ENCODE measurements around the gene GPATCH4.
"Not testable (repeated sequence)": the region's sequence is repeated elsewhere in the genome, so short reads cannot be mapped to it uniquely, and the experiment has no call there.

Gene GPATCH4

DNA sequence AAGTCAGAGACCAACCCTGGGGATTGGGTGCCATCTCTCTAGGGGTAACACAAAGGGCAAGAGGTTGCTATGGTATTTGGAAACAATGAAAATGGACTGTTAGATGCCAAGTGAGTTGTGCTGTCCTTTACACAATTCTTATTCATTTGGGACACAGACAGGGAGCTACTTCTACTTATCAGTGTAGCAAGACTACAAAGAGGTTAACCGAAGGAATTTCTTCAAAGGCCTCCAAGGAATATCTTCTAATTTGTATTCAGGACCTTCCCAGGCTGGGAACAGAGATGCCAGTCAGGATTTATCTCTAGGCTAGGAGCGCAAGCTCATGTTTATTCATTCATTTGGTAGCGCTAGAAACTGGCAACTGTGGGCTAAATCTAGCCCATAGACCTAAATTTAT is 7.1 kb downstream of the GPATCH4 start:
- DNase-seq: no peak

DNA sequence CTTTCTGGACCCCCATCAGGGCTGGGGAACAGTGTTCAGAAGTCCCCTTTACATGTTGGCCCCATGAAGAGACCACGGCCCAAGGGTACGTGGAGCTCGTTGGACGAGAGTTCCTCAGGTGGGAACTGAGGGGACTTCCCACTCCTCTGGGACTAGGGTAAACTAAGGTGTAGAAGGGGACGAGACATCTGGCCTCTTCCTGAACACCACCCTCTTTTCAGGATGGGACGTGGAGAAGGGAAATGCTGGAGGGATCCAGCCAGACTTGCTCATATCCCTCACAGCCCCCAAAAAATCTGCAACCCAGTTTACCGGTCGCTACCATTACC is 7.7 kb downstream of the GPATCH4 start:
- DNase-seq: no peak

DNA sequence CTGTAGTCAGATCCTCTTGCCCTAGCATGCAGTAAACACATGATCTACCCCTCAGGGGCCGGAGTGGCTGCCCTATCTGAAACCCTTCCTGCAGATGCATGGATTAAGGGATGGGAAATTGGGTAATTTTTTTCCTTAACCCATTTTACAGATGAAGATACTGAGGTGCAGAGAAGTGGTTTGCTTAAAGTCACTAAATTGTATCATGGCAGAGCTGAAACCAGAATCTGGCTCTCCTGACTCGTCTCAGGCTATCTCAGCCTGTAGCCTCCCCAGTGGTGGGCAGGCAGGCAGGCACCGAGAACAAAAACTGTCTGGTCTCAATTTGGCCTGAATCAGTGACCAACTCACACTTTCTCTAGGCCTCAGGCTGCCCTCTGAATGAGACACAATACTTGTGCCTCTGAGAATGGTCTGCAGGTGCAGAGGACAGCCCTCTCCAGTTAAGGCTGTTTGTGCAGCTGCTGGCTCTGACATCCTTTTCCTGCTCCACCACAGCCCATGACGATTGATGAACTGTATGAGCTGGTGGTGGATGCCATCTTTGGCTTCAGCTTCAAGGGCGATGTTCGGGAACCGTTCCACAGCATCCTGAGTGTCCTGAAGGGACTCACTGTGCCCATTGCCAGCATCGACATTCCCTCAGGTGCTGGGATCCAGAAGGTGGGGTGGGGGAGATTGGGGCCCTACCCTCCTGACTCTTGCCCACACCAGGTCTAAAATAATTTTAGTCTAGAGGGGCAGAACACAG is 8.2 kb downstream of the GPATCH4 start:
- no peak for DNase-seq

DNA sequence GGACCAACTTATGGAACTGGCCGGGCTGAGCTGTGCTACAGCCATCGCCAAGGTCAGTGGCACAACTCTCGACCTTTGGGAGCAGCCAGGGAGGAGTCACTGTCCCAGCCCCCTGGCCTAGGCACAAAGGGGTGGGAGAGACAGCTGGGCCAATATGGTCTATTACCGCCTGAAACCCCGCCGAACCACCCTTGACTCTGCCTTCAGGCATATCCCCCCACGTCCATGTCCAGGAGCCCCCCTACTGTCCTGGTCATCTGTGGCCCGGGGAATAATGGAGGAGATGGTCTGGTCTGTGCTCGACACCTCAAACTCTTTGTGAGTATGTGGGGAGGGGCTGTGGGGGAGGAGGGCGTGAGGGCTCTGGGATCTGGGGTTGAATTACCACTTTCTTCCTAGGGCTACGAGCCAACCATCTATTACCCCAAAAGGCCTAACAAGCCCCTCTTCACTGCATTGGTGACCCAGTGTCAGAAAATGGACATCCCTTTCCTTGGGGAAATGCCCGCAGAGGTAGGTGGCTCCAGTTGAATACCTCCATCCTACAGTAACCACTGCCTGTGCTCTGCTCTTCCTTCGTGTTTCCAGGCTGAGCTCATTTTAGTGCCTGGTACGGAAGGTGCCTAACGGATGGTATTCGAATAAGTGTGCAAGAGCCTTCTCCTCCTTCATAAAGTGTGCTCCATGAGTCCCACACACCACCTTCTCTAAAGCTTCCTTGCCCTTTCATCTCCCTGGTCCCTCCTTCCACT is 8.9 kb downstream of the GPATCH4 start:
- DNase-seq: no peak

DNA sequence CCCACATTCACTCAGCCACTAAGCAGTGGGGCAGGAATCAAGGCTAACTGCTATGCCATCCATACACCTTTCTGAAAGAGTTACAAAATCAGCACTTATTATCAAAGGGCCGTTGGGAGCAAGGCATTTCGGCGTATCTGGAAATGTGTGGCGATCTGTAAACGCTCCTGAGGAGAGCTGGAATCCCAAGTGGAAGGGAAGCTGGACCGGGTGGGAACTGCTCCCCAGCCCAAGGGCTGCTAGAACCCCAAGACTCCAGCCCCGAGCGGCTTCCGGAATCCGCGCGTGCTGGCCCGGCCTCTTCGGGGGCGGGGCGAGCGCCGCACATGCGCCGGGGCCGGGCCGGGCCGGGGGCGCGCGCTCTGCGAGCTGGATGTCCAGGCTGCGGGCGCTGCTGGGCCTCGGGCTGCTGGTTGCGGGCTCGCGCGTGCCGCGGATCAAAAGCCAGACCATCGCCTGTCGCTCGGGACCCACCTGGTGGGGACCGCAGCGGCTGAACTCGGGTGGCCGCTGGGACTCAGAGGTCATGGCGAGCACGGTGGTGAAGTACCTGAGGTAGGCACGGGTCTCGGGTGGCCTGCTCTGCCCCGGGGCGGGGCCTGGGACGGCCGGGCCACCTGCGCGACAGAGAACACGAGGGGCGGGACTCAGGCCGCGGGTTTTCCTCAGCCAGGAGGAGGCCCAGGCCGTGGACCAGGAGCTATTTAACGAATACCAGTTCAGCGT is 9.7 kb downstream of the GPATCH4 start, which contains the start of gene NAXE:
NAXE (plus strand) TSS at position 345 of the 726 bp plus-strand sequence; CDS start at position 374, 29 bp downstream.
- DNase-seq: peak; percentile 69

DNA sequence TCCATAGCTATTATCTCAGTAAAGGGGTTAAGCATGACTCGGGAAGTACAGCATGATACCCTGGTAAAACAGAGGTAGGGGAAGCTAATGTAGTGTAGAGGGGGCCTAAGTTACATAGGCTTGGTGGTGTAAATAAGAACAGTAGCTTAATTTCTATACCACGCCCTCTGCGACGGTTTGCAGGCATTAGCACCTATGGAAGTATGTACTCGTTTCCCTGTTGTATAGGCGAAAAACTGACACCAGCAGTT is 10.2 kb downstream of the GPATCH4 start:
- DNase-seq: no peak

DNA sequence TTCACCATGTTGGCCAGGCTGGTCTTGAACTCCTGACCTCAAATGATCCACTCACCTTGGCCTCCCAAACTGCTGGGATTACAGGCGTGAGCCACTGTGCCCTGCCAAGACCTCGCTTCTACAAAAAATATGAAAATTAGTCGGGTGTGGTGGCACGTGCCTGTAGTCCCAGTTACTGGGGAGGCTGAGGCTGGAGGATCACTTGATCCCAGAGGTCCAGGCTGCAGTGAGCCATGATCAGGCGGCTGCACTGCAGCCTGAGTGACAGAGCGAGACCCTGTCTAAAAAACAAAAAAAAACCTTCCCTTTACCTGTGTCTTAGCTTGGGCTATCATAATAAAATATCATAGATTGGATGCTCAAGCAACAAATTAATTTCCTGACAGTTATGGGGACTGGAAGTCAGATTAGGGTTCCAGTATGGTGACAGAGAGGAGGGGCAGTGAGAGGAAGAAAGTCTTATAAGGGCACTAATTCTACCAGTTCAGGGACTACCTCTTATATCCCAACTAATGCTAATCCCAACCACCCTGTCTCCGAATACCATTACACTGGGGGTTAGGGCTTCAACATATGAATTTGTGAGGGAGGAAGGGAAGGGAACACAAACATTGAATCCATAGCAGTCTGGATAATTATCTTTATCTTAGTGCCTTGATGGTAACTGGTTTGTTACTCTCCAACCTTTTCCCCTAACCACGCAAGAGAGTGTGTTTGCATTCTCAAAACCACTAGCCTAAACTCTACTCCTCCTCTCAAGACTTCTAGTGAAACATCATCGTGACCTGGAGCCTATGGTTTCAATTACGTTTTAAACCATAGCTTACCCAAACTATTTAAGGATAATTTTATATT is 10.7 kb downstream of the GPATCH4 start:
- DNase-seq: no peak

DNA sequence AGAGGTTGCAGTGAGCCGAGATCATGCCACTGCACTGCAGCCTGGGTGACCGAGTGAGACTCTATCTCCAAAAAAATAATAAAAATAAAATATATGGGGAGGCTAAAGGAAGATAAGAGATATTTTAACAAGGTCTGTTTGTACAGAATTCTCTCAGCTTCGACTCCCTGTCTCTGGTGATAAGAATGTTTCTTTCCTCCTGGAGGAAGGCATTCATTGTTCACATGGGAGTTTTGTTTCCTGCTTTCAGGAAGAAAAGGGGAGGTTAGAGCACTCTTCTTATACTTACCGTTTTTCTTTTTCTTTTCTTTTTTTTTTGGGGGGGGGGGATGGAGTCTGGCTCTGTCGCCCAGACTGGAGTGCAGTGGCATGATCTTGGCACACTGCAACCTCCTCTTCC is 11.7 kb downstream of the GPATCH4 start:
- DNase-seq: no peak

DNA sequence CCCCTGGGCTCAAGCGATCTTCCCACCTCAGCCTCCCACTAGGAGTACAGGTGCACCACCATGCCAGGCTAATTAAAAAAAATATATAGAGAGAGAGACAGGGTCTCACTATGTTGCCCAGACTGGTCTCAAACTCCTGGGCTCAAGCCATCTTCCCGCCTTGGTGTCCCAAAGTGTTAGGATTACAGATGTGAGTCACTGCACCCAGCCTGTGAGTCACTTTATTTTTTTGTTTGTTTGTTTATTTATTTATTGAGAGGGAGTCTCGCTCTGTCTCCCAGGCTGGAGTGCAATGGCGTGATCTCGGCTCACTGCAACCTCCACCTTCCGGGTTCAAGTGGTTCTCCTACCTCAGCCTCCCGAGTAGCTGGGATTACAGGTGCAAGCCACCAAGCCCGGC is 13.4 kb downstream of the GPATCH4 start:
- DNase-seq: not testable (repeated sequence)

DNA sequence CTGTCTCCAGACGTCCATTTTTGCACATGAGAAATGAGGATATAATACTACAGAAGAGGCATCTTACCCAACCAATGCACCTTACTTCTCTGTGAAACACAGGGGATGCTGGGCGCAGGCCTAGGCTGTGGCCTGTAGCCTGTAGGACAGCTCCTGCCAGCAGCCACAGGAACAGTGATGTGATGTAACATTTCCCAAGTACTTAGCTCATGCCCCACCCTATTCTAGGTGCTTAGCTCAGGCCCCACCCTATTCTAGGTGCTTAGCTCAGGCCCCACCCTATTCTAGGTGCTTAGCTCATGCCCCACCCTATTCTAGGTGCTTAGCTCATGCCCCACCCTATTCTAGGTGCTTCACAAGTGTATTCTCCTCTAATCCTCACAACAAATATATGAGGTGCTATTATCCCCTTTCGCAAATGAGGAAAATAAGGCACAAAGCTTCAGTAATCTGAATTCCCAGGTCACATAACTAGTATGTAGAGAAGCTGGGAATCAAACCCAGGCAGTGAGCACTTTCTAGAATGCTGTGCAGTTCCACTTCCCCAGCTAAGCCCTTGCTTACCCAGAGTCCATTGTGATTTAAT is 14.3 kb downstream of the GPATCH4 start:
- no peak for DNase-seq

DNA sequence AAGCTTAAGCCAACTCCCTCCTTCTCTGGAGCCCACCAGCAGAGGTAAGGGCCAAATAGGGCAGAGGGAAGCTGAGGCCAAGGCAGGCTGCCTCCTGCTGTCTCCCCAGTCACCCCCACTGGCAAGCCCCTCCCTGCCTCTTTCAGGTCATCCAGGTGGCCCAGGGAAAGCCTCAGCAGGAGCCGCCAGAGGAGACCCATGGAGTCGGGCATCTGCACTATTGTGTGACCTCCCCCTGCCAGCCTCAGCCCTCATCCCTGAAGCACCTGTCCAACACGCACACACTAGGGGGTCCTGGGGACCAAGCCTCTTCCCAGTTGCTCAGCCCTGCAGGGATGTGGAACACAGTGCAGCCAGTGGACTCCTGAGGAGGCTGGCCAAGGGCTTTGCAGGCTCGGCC is 15.0 kb downstream of the GPATCH4 start:
- no peak for DNase-seq

DNA sequence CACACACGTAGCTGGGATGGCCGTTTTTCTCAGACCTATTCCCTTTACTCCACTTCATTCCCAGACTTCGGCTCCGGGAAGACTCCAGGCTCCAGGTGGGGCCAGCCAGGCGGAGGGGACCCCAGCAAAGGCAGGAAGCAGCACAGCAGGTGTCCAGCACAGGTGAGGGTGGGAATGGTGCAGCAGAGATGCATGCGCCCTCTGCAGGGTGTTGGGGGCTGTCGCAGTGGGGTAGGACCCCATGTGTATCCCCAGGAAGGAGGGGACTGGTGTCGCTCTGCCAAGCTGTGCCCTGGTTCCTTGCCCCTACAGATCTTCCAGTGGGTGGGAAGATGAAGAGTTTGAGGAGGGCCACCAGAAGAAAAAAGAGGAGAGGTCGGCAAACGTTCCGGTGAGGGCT is 16.5 kb downstream of the GPATCH4 start:
- peak; percentile 62 for DNase-seq

DNA sequence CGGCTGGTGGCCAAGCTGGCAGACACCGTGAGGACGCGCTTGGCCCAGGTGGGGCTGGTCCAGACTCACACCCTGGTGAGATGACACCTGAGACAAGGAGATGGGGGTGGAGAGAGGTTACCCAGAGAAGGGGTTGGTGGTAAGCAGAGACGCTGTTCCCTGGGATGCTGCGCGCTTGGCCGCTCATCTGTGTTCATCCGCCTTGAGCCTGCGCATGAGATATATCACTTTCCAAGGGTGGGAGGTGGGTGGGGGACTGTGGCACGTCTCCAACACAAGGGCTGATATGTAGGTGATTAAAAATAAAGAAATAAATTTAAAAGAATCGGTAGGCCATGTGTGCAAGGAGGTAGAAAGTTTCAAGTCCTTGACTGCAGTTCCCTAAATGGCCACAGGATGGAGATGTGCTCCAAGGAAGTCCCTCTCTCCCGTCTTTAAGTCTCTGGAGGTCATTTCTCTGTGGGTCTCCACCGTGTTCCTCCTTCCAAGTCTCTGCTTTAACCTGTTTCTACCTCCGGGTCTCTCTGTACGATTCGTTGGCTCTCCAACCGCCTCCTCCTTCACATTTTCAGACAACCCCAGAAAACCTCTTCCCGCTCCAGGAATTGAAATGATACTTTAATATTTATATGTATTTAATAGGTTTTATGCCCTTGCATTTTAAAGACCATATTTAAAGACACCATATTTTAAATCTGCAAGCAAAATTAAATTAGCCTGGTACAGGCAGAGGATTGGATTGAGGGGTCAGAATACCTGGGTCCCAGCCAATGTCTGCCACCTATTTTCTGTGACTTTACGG is 17.3 kb downstream of the GPATCH4 start:
- DNase-seq: peak; percentile 63

DNA sequence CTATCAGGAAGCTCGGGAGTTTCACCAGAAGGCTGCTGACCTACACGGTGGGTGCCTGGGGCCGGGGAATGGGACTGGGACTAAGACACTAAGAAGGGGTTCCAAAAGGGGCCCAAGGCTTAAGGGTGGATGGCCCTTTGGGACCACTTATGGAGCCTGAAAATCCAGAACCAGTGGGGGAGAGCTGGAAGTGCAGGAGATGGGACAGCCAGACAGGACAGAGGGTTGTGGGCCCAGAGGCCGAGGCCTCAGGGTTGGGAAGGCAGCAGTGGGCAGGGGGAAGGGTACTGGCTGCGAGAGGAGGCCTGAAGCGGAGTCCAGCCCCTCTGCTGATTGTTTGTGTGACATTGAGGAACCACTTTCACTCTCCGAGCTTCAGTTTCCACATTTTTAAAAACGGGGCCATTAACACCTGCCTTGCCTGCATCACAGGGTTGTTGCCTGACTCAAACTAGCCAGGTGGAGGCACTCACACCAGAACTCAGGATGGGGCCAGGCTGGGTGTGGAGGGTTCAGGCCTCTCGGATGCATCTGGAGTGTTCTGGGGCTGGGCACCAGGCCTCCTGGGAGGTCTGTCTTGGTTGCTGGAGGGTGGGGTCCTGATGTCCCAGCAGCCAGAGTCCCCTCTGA is 18.8 kb downstream of the GPATCH4 start:
- no peak for DNase-seq

DNA sequence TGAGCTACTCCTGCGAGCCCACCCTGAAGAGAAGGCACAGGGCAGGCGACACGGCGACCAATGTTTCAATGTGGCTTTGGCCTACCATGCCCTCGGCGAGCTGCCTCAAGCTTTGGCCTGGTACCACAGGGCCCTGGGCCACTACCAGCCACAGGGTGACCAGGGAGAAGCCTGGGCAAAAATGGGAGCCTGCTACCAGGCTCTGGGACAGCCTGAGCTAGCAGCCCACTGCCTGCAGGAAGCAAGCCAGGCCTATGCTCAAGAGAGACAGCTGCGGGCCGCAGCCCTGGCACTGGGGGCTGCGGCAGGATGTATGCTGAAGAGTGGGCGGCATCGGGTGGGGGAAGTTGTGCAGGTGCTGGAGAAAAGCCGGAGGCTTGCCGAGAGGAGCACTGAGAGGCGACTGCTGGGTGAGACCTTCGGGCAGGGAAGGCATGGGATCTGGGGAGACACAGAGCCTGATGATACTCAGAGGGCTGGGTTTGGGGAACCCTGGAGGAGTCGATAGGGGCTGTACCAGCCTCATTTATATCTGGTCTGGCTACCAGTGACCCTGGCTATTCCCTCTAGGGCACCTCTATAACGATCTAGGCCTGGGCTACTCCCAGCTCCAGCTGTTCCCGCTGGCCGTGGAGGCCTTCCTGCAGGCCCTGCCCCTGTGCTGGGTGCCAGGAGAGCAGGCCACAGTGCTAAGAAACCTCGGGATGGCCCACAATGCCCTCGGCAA is 19.5 kb downstream of the GPATCH4 start:
- no peak for DNase-seq

DNA sequence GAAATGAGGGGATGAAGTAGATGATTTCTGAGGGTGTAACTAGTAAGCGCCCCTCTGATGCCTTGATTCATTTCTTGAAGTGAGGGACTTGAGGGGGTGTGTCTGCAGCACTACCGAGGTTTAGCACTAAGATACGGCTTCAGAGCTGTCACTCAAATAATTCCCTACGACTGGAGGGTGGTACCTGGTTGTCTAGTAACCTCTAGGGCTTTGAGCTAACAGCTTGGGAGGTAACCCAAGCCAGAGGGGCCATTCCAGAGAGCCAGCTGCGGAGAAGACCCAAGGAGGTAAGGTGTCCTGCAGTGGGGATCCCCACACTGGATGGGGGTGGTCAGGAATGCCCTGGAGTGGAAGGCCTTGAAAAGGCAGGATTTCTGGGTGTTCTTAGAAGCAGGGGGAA is 21.8 kb downstream of the GPATCH4 start, which contains the start of gene TTC24:
TTC24 (plus strand) TSS at position 252 of the 400 bp plus-strand sequence. CDS start 1,642 bp downstream, outside the sequence.
- DNase-seq: no peak

DNA sequence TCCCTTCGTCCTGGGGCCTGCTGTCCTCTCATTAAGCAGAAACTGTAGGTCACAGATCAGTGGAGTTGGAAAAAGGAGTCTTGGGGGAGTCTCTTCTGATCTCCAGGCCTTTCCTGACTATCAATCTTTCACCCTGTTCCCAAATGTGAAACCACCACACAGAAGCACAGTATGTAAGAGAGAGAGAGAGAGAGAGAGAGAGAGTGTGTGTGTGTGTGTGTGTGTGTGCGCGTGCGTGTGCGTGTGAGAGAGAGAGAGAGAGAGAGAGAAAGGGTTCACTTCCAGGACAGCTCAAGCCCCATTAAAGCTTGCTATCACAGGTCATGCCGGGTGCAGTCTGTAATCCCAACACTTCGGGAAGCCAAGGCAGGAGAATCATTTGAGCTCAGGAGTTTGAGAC is 23.2 kb downstream of the GPATCH4 start:
- no peak for DNase-seq

DNA sequence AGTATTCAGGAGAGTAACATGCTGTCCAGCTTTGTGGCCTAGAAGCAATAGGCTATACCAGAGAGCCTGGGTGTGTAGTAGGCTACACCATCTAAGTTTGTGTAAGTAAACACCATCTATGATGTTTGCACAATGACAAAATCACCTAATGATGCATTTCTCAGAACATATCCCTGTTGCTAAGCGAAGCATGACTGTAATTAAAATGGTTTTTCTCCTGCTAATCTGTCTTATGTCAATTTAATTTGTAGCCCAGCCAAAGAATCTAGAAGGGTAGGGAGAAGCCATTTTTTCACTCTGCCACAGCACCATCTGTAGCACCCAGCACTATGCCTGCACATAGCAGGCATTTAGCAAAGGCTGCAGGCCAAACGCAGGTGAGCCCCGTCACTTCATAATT is 23.7 kb downstream of the GPATCH4 start:
- DNase-seq: no peak

DNA sequence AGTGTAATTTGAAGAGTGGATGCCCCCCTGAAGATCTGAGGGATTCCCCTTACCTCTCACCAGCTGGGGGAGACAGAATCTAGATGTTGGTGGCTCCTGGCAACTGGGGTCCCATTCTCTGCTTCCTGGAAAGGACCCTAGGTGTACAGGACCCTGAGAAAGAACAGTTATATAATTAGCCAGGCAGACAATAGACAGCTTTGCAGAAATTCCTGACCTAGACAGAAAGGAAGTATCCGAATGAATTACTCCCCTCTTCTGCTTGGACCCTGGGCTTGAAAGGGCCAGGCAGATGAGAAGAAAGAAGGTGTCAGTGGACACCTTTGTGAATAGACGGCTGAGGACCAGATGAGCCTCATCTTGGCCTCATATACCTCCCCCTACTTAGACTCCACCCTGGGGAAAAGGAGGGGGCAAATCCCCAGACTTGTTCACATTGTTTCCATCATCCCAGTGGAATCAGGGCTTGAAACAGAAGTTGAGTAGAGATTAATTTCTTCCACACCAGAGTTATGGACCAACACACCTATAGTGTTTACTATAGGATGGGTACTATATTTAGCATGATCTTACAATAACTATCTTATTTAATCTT is 27.1 kb downstream of the GPATCH4 start:
- DNase-seq: no peak

DNA sequence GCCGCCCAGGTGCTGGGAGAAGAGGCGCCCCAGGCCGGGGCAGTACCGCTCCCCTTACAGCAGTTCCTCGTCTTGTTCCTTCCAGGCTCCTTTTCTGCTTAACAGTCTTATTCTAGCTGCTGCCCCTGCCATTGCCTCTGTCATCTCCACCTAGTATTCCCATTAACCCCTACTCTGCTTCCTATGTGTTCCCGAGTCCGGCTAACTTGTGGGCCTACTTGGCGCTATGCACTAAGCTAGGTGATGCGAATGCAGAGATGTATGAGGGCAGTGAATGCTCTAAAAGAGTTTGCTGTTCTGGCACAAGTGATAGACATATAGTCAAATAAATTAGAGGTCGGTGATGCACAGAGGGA is 28.6 kb downstream of the GPATCH4 start:
- no peak for DNase-seq
